Hematopoietic multipotent progenitor cell (in vitro differentiated cells): ENCODE measurements around the gene SETD7. TPM values are rescaled to one million over a fixed set of nuclear protein-coding genes. Genes with fewer than 3 reads are reported as not detected.

ENCODE experiments used
- total RNA-seq: library from RNA; depleted of rRNA; stranded (reverse); fragments of >200 nt; gene quantifications from one replicate; pipeline ENCODE4 v1.2.3, GENCODE V29; 2012

The SETD7 gene
- total RNA-seq, 1 donor, result 8.1 TPM

Other genes starting within 250 kb of the SETD7 start
- 23.4 TPM for gene RAB33B, start 102.1 kb downstream of the SETD7 start, total RNA-seq
- 26.4 TPM for gene MGST2, start 109.6 kb upstream of the SETD7 start, total RNA-seq